Common myeloid progenitor, CD34-positive (primary cell): ENCODE data around the gene FHIT.

ENCODE experiments used
- CTCF ChIA-PET: fragments of 350-600 bp; sonication (Branson Sonifier 250); formaldehyde crosslinking; loops from one replicate; lab custom pipeline; 2021; ENCODE audit warnings: antibody characterized with exemption; lab: Charles Lee
- POLR2A ChIA-PET: fragments of 350-600 bp; sonication (Branson Sonifier 250); formaldehyde crosslinking; loops from one replicate; lab custom pipeline; 2021; ENCODE audit warnings: antibody characterized with exemption; lab: Charles Lee
- DNase-seq, 3 donors: peaks; one replicate each; pipeline versions ENCODE4 v3.0.0 to v3.0.0-alpha.2; 2013
- H3K27ac ChIP-seq, 2 experiments: 1 replicate in 1 of 2; 2 replicates in 1 of 2; pipeline ENCODE4 v1.7.0; 2013; ENCODE audit warnings: inconsistent platforms in 2 of 2, low read length in 2 of 2, mild to moderate bottlenecking in 2 of 2, low read depth in 1 of 2, moderate library complexity in 1 of 2; ENCODE audit not compliant: severe bottlenecking in 2 of 2, insufficient read depth in 1 of 2, poor library complexity in 1 of 2
- H3K27me3 ChIP-seq, 5 experiments: replicated peaks in 2 of 5; 1 replicate in 3 of 5; 2 replicates in 2 of 5; pipeline versions ENCODE4 v1.6.1 to v1.7.0; 2013; ENCODE audit warnings: low read length in 4 of 5, mild to moderate bottlenecking in 2 of 5, moderate library complexity in 2 of 5, inconsistent platforms in 1 of 5; ENCODE audit not compliant: insufficient read depth in 5 of 5, control insufficient read depth in 4 of 5
- H3K36me3 ChIP-seq, 4 experiments: 1 replicate in 2 of 4; 2 replicates in 2 of 4; pipeline versions ENCODE4 v1.6.1 to v1.7.0; 2013; ENCODE audit warnings: low read length in 3 of 4, control low read depth in 1 of 4, mild to moderate bottlenecking in 1 of 4; ENCODE audit not compliant: control insufficient read depth in 4 of 4, insufficient read depth in 4 of 4
- H3K4me1 ChIP-seq, 4 experiments: 1 replicate in 3 of 4; 2 replicates in 1 of 4; pipeline versions ENCODE4 v1.6.1 to v1.7.1; 2013; ENCODE audit warnings: low read length in 3 of 4, mild to moderate bottlenecking in 3 of 4, control low read depth in 1 of 4, inconsistent platforms in 1 of 4, moderate library complexity in 1 of 4; ENCODE audit not compliant: control insufficient read depth in 4 of 4, insufficient read depth in 4 of 4; ENCODE audit errors: control extremely low read depth in 1 of 4
- H3K4me3 ChIP-seq, 7 experiments: 1 replicate in 4 of 7; 2 replicates in 3 of 7; pipeline versions ENCODE4 v1.5.1 to v1.7.0; 2013; ENCODE audit warnings: mild to moderate bottlenecking in 7 of 7, low read length in 6 of 7, moderate library complexity in 6 of 7, inconsistent platforms in 2 of 7, low read depth in 2 of 7, control low read depth in 1 of 7; ENCODE audit not compliant: insufficient read depth in 4 of 7, control insufficient read depth in 1 of 7; ENCODE audit errors: extremely low read depth in 1 of 7
- H3K9me3 ChIP-seq, 5 experiments: 1 replicate in 4 of 5; 2 replicates in 1 of 5; pipeline versions ENCODE4 v1.6.1 to v1.7.1; 2013; ENCODE audit warnings: low read length in 4 of 5, mild to moderate bottlenecking in 2 of 5, inconsistent platforms in 1 of 5, low read depth in 1 of 5, moderate library complexity in 1 of 5; ENCODE audit not compliant: control insufficient read depth in 4 of 5, insufficient read depth in 2 of 5; ENCODE audit errors: control extremely low read depth in 1 of 5
- WGBS: methylation state at CpG from one replicate; pipeline ENCODE4 v1.1.5; 2013; ENCODE audit not compliant: insufficient coverage; 5-methylcytosine and 5-hydroxymethylcytosine counted together

The FHIT gene

GRCh38 chr3:59854061-59854709 is 1397.1 kb downstream of the FHIT start:
- no peaks in the 10 kb centered on the region for H3K36me3 ChIP-seq
- no peaks in the 10 kb centered on the region for H3K9me3 ChIP-seq
- no peaks in the 10 kb centered on the region for H3K27me3 ChIP-seq
- ChIA-PET CTCF (interaction anchor here (1.1 to 1.4 kb wide), 3 partner anchors 44 to 858 kb away, joined by 3 to 5 read pairs (median 3); no protein-coding TSS in a partner anchor), POLR2A (no interaction called here)
- WGBS, result 99% methylated on average over 10 of the region's 12 CpGs
- H3K4me1 ChIP-seq, result peaks cover 0 to 9% (median 2%) of the 10 kb centered on the region in 4 experiments
- no peak for DNase-seq
- no peak overlapping the region for H3K27ac ChIP-seq
- no peak overlapping the region for H3K4me3 ChIP-seq

- Histone ChIP-seq H3K9me3 (peaks cover 0 to 9% (median 0%) of the 10 kb centered on the region in 5 experiments), H3K4me3 (no peak overlapping the region), H3K27ac (no peak overlapping the region), H3K27me3 (no peaks in the 10 kb centered on the region), H3K36me3 (no peaks in the 10 kb centered on the region), H3K4me1 (no peaks in the 10 kb centered on the region)
- 100% methylated on average over 1 of the region's 2 CpGs for WGBS
- no peak for DNase-seq
- CTCF ChIA-PET, result no interaction called here
- POLR2A ChIA-PET, result no interaction called here
Observed at GRCh38 chr3:59850417-59850816, 1400.8 kb downstream of the FHIT start.

- Histone ChIP-seq H3K4me3 (no peak overlapping the region), H3K27ac (no peak overlapping the region), H3K4me1 (peaks cover 0 to 1% (median 0%) of the 10 kb centered on the region in 4 experiments), H3K9me3 (peaks cover 0 to 9% (median 0%) of the 10 kb centered on the region in 5 experiments), H3K36me3 (no peaks in the 10 kb centered on the region), H3K27me3 (no peaks in the 10 kb centered on the region)
- DNase-seq, result no peak
- CTCF ChIA-PET, result interaction anchor here (1.4 kb wide), 1 partner anchor 11 kb away, joined by 3 read pairs; no protein-coding TSS in a partner anchor
- POLR2A ChIA-PET, result no interaction called here
- WGBS, result no CpG with 5 or more reads among the region's 1 CpG
Observed at GRCh38 chr3:59845386-59845785, 1405.9 kb downstream of the FHIT start.

- Histone ChIP-seq H3K4me1 (peaks cover 0 to 4% (median 0%) of the 10 kb centered on the region in 4 experiments), H3K27me3 (no peaks in the 10 kb centered on the region), H3K36me3 (no peaks in the 10 kb centered on the region), H3K4me3 (no peak overlapping the region), H3K9me3 (peaks cover 0 to 9% (median 0%) of the 10 kb centered on the region in 5 experiments), H3K27ac (no peak overlapping the region)
- ChIA-PET POLR2A (no interaction called here), CTCF (no interaction called here)
- 80% methylated on average over 1 of the region's 1 CpG for WGBS
- no peak for DNase-seq
Observed at GRCh38 chr3:59843821-59844220, 1407.4 kb downstream of the FHIT start.

GRCh38 chr3:59839810-59840515 is 1411.3 kb downstream of the FHIT start:
- H3K4me1 ChIP-seq, result peaks cover 0 to 4% (median 0%) of the 10 kb centered on the region in 4 experiments
- no peak overlapping the region for H3K27ac ChIP-seq
- no peaks in the 10 kb centered on the region for H3K27me3 ChIP-seq
- H3K9me3 ChIP-seq, result peaks cover 0 to 2% (median 0%) of the 10 kb centered on the region in 5 experiments
- WGBS, result 80% methylated on average over 1 of the region's 1 CpG
- CTCF ChIA-PET, result no interaction called here
- no peak for DNase-seq
- POLR2A ChIA-PET, result no interaction called here
- no peaks in the 10 kb centered on the region for H3K36me3 ChIP-seq
- no peak overlapping the region for H3K4me3 ChIP-seq

GRCh38 chr3:59839283-59839682 is 1412.0 kb downstream of the FHIT start:
- DNase-seq, result peak in 1 of 3 donors; percentile 48
- POLR2A ChIA-PET, result no interaction called here

GRCh38 chr3:59836531-59836930 is 1414.7 kb downstream of the FHIT start:
- H3K27ac ChIP-seq, result no peak overlapping the region
- H3K9me3 ChIP-seq, result peaks cover 0 to 9% (median 3%) of the 10 kb centered on the region in 5 experiments
- no peak overlapping the region for H3K4me3 ChIP-seq
- no peaks in the 10 kb centered on the region for H3K36me3 ChIP-seq
- peaks cover 0 to 4% (median 0%) of the 10 kb centered on the region in 4 experiments for H3K4me1 ChIP-seq
- H3K27me3 ChIP-seq, result no peaks in the 10 kb centered on the region
- WGBS, result 88% methylated on average over 2 of the region's 3 CpGs
- DNase-seq, result no peak
- POLR2A ChIA-PET, result no interaction called here
- CTCF ChIA-PET, result interaction anchor here (1.4 kb wide), 1 partner anchor 11 kb away, joined by 4 read pairs; no protein-coding TSS in a partner anchor

More at GRCh38 chr3:59839283-59839682, 1412.0 kb downstream of the FHIT start:
- Histone ChIP-seq H3K36me3 (no peaks in the 10 kb centered on the region), H3K9me3 (peaks cover 0 to 5% (median 0%) of the 10 kb centered on the region in 5 experiments), H3K4me1 (peaks cover 0 to 4% (median 0%) of the 10 kb centered on the region in 4 experiments), H3K27me3 (no peaks in the 10 kb centered on the region), H3K27ac (no peak overlapping the region), H3K4me3 (no peak overlapping the region)
- CTCF ChIA-PET, result no interaction called here
- WGBS, result 94% methylated on average over 2 of the region's 3 CpGs
